Mammary epithelial cell (primary cell): ENCODE measurements around the gene ATP2A3.

Experiments
- EZH2 ChIP-seq: IDR thresholded peaks from 2 replicates; pipeline ENCODE4 v1.6.1; 2012; ENCODE audit warnings: low read length, inconsistent platforms, borderline replicate concordance
- TF ChIP-seq, protein P1 (sequence below), 2 donors: IDR thresholded peaks in 1 of 2; conservative IDR thresholded peaks in 1 of 2; 2 replicates each; pipeline ENCODE4 v1.5.1; 2011 to 2012; ENCODE audit warnings: inconsistent platforms in 2 of 2, low read length in 2 of 2, mild to moderate bottlenecking in 2 of 2, control low read depth in 1 of 2, low read depth in 1 of 2; ENCODE audit not compliant: insufficient read depth in 1 of 2; ENCODE audit errors: extremely low read depth in 1 of 2

GRCh38 chr17:3982113-3982512 lies 17.9 kb upstream of the ATP2A3 start:
- TF ChIP-seq EZH2: no peak
- TF ChIP-seq, protein P1, sequence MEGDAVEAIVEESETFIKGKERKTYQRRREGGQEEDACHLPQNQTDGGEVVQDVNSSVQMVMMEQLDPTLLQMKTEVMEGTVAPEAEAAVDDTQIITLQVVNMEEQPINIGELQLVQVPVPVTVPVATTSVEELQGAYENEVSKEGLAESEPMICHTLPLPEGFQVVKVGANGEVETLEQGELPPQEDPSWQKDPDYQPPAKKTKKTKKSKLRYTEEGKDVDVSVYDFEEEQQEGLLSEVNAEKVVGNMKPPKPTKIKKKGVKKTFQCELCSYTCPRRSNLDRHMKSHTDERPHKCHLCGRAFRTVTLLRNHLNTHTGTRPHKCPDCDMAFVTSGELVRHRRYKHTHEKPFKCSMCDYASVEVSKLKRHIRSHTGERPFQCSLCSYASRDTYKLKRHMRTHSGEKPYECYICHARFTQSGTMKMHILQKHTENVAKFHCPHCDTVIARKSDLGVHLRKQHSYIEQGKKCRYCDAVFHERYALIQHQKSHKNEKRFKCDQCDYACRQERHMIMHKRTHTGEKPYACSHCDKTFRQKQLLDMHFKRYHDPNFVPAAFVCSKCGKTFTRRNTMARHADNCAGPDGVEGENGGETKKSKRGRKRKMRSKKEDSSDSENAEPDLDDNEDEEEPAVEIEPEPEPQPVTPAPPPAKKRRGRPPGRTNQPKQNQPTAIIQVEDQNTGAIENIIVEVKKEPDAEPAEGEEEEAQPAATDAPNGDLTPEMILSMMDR (conservative IDR thresholded peaks at IDR 0.05 in 1 of 2, IDR thresholded peaks at IDR 0.05 in 1 of 2; ENCODE audit: extremely low read depth in 1 of 2, insufficient read depth in 1 of 2, low read depth in 1 of 2, low read length in 2 of 2): no peak
